ENCODE results near the gene FTH1. TPM values are rescaled to one million over a fixed set of nuclear protein-coding genes. Genes with fewer than 3 reads are reported as not detected.

FTH1 gene
- total and polyA plus RNA-seq, 2 of the 4 experiments (the other 2 are of a cell fraction) = 344 to 2,516 TPM

- ATAC-seq (ENCODE audit: low read depth) = no peak
- Histone ChIP-seq H3K27me3 (ENCODE audit: control insufficient read depth, insufficient read depth, low read length) (no peaks in the 10 kb centered on the region), H3K14ac (replicated peaks; ENCODE audit: low read depth, low read length) (peak overlapping the region; percentile 93), H3K56ac (ENCODE audit: extremely low read depth, insufficient read depth, low read length) (peak overlapping the region; percentile 87), H2BK5ac (ENCODE audit: low read depth, low read length, poor library complexity, severe bottlenecking) (peak overlapping the region; percentile 64), H4K91ac (ENCODE audit: insufficient read depth, low read depth, low read length) (0 out of 2 replicates have a peak overlapping the region, but pooled peaks have one; percentile 28), H2AK9ac (replicated peaks; ENCODE audit: low read depth, low read length, poor library complexity) (peak overlapping the region; percentile 4), H3K9me3 (ENCODE audit: control insufficient read depth, insufficient read depth, low read length) (no peaks in the 10 kb centered on the region), H3K23ac (ENCODE audit: low read depth, low read length) (peak overlapping the region; percentile 90), H3K4me3 (ENCODE audit: insufficient read depth, low read depth, low read length) (peak overlapping the region; percentile 93), H3K9me1 (ENCODE audit: insufficient read depth, low read length) (peaks cover 31% of the 10 kb centered on the region), H2BK15ac (ENCODE audit: low read depth, low read length) (no peak overlapping the region), H2BK120ac (ENCODE audit: low read depth, low read length) (peak overlapping the region; percentile 33; the same call in 1 of the 2 replicates), H3K4me1 (ENCODE audit: control insufficient read depth, insufficient read depth, low read length) (peaks cover 18% of the 10 kb centered on the region), H3K9ac (ENCODE audit: low read depth, low read length) (peak overlapping the region; percentile 98), H3K4ac (ENCODE audit: low read depth, low read length) (peak overlapping the region; percentile 75), H3K18ac (ENCODE audit: low read depth, low read length) (peak overlapping the region; percentile 10; the same call in 1 of the 2 replicates), H3K79me1 (ENCODE audit: low read depth in 1 of 2, low read length in 2 of 2) (peaks cover 15 to 71% of the 10 kb centered on the region in 2 experiments), H4K8ac (ENCODE audit: low read depth in 2 of 2, low read length in 2 of 2) (peak overlapping the region in 1 of 2 experiments; percentile 11; a peak in 1 of 4 replicates), H4K5ac (ENCODE audit: low read depth, low read length) (no peak overlapping the region), H2BK20ac (ENCODE audit: low read depth, low read length) (no peak overlapping the region), H2AK5ac (ENCODE audit: low read depth, low read length) (no peak overlapping the region; the same call in 1 of the 2 replicates), H3K36me3 (ENCODE audit: control insufficient read depth, insufficient read depth, low read length) (peaks cover 31% of the 10 kb centered on the region), H2AFZ (replicated peaks; ENCODE audit: low read length, poor library complexity) (peak overlapping the region; percentile 35), H4K20me1 (ENCODE audit: insufficient read depth, low read length) (peaks cover 56% of the 10 kb centered on the region), H3K4me2 (ENCODE audit: low read depth, low read length) (peak overlapping the region; percentile 66; the same call in 1 of the 2 replicates), H3K27ac (ENCODE audit: insufficient read depth, low read length) (peak overlapping the region; percentile 79)
- ChIA-PET POLR2A (ENCODE audit: unreplicated experiment) (interaction anchor here (1.4 to 1.9 kb wide), 2 partner anchors 11 to 115 kb away, joined by 4 to 17 read pairs; no protein-coding TSS in a partner anchor), CTCF (interaction anchor here (3.3 kb wide), 1 partner anchor 115 kb away, joined by 15 read pairs; no protein-coding TSS in a partner anchor)
- TF ChIP-seq RCOR1 (IDR thresholded peaks at IDR 0.05; ENCODE audit: insufficient replicate concordance, low read length) (no peak), CEBPB (IDR thresholded peaks at IDR 0.05; ENCODE audit: low read depth, low read length) (no peak), RAD21 (IDR thresholded peaks at IDR 0.05; ENCODE audit: low read length) (no peak), USF2 (IDR thresholded peaks at IDR 0.05; ENCODE audit: low read depth, low read length) (no peak), SMC3 (IDR thresholded peaks at IDR 0.05; ENCODE audit: low read depth, low read length) (no peak), BHLHE40 (IDR thresholded peaks at IDR 0.05; ENCODE audit: low read depth, low read length) (no peak), MAZ (IDR thresholded peaks at IDR 0.05; ENCODE audit: borderline replicate concordance, low read depth, low read length) (no peak), NFE2L2 (IDR thresholded peaks at IDR 0.05; ENCODE audit: low read depth, low read length) (no peak), CTCF (conservative IDR thresholded peaks at IDR 0.05; ENCODE audit: low read depth, low read length) (no peak), RFX5 (IDR thresholded peaks at IDR 0.05; ENCODE audit: low read depth, low read length) (no peak), CHD1 (IDR thresholded peaks at IDR 0.05; ENCODE audit: low read depth, low read length) (no peak), MAFK (IDR thresholded peaks at IDR 0.05; ENCODE audit: low read depth, low read length) (no peak)
- no peak for DNase-seq
- WGBS, 2 experiments (ENCODE audit: extremely low coverage in 2 of 2, insufficient read length in 1 of 2) = 0% methylated on average over 1 of the region's 13 CpGs; no CpG with 5 or more reads in 1 of the 2 experiments
- no TSS peak for BruUV-seq (replicated peaks)
- in situ Hi-C loops (cut with MboI; ENCODE audit: low sequenced_read_pairs) (loop anchor here (10.0 kb wide), 1 partner anchor 58 kb away; no protein-coding TSS in a partner anchor), dilution Hi-C loops (cut with HindIII; ENCODE audit: low sequenced_read_pairs, unreplicated experiment) (no loop called here), intact Hi-C loops (cut with micrococcal nuclease) (loop anchor here (1.0 to 2.0 kb wide), 4 partner anchors 59 to 169 kb away; no protein-coding TSS in a partner anchor)
Observed at GRCh38 chr11:61966734-61967115, 709 bp downstream of the FTH1 start.

All from IMR-90 (cell line).